Peyer's patch (tissue), 4 donors: ENCODE data around the gene TINCR.

Experiments
- POLR2A ChIP-seq, 2 donors: fragments of 450-650 bp; IDR thresholded peaks; one replicate each; pipeline ENCODE4 v1.5.1; 2017; ENCODE audit warnings: antibody characterized with exemption in 2 of 2, mild to moderate bottlenecking in 2 of 2, moderate library complexity in 2 of 2
- TF ChIP-seq, protein P1 (sequence below), 6 experiments: fragments of 450-650 bp in 4 of 6; fragments of 200-600 bp in 2 of 6; sonication (generic) in 1 of 6; IDR thresholded peaks; one replicate each; pipeline ENCODE4 v1.5.1; 2017 to 2019; ENCODE audit warnings: antibody characterized with exemption in 6 of 6, mild to moderate bottlenecking in 3 of 6, moderate library complexity in 1 of 6

DNA sequence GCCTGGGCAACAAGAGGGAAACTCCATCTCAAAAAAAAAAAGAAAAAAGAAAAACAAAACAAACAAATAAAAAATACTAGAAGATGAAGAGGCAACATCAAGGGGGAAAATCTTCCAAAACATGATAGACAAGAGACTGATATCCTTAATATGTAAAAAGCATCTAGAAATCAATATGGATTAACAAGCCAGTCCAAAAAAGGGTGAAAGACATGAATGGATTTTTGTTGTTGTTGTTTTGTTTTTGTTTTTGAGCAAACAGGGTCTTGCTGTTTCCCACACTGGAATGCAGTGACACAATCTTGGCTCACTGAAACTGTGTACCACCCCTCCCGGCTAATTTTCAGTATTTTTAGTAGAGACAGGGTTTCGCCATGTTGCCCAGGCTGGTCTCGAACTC lies 4.0 kb upstream of the TINCR start:
- TF ChIP-seq, protein P1, sequence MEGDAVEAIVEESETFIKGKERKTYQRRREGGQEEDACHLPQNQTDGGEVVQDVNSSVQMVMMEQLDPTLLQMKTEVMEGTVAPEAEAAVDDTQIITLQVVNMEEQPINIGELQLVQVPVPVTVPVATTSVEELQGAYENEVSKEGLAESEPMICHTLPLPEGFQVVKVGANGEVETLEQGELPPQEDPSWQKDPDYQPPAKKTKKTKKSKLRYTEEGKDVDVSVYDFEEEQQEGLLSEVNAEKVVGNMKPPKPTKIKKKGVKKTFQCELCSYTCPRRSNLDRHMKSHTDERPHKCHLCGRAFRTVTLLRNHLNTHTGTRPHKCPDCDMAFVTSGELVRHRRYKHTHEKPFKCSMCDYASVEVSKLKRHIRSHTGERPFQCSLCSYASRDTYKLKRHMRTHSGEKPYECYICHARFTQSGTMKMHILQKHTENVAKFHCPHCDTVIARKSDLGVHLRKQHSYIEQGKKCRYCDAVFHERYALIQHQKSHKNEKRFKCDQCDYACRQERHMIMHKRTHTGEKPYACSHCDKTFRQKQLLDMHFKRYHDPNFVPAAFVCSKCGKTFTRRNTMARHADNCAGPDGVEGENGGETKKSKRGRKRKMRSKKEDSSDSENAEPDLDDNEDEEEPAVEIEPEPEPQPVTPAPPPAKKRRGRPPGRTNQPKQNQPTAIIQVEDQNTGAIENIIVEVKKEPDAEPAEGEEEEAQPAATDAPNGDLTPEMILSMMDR (IDR thresholded peaks at IDR 0.05), result no peak
- no peak for TF ChIP-seq POLR2A (IDR thresholded peaks at IDR 0.05)
